ENCODE results near the gene HAUS2. TPM values are rescaled to one million over a fixed set of nuclear protein-coding genes. Genes with fewer than 3 reads are reported as not detected.

Gene HAUS2
- total and polyA plus RNA-seq, 2 experiments from 2014 or later: 9.6 to 36.8 TPM

- Histone ChIP-seq H3K4me2 (peak overlapping the region; percentile 80), H2AFZ (peak overlapping the region; percentile 99), H3K27me3 (no peaks in the 10 kb centered on the region), H3K79me2 (peaks cover 59% of the 10 kb centered on the region), H3K4me3 (peak overlapping the region; percentile 88), H3K4me1 (ENCODE audit: insufficient read depth) (peaks cover 12% of the 10 kb centered on the region), H3K36me3 (replicated peaks; ENCODE audit: insufficient read depth, low read depth) (no peaks in the 10 kb centered on the region), H4K20me1 (ENCODE audit: insufficient read depth, poor library complexity, severe bottlenecking) (no peaks in the 10 kb centered on the region), H3K9me3 (ENCODE audit: low read depth) (no peaks in the 10 kb centered on the region), H3K27ac (peak overlapping the region; percentile 94), H3K9me2 (replicated peaks; ENCODE audit: insufficient read depth) (no peaks in the 10 kb centered on the region)
- no peak for DNase-seq (ENCODE audit: low spot score)
- WGBS (ENCODE audit: low lambda C conversion rate, missing lambda C conversion rate): 2% methylated on average over 9 of the region's 9 CpGs
- TF ChIP-seq EZH2phosphoT487 (IDR thresholded peaks at IDR 0.05; ENCODE audit: low read depth, severe bottlenecking, unreplicated experiment) (no peak), CTCF (IDR thresholded peaks at IDR 0.05; ENCODE audit: poor library complexity) (no peak), EZH2 (IDR thresholded peaks at IDR 0.05; ENCODE audit: borderline replicate concordance) (no peak)
Observed at GRCh38 chr15:42547918-42548248, 755 bp upstream of the HAUS2 start.

GRCh38 chr15:42549032-42549491, 424 bp downstream of the HAUS2 start:
- WGBS (ENCODE audit: low lambda C conversion rate, missing lambda C conversion rate): under 1% methylated on average over 15 of the region's 15 CpGs
- H4K20me1 ChIP-seq (ENCODE audit: insufficient read depth, poor library complexity, severe bottlenecking): no peaks in the 10 kb centered on the region
- DNase-seq (ENCODE audit: low spot score): peak; percentile 33
- H3K9me2 ChIP-seq (replicated peaks; ENCODE audit: insufficient read depth): no peaks in the 10 kb centered on the region
- H3K9me3 ChIP-seq (ENCODE audit: low read depth): no peaks in the 10 kb centered on the region
- no peaks in the 10 kb centered on the region for H3K36me3 ChIP-seq (replicated peaks; ENCODE audit: insufficient read depth, low read depth)
- peaks cover 68% of the 10 kb centered on the region for H3K79me2 ChIP-seq
- peaks cover 12% of the 10 kb centered on the region for H3K4me1 ChIP-seq (ENCODE audit: insufficient read depth)
- peak overlapping the region; percentile 94 for H3K27ac ChIP-seq
- peak overlapping the region; percentile 88 for H3K4me3 ChIP-seq
- peak overlapping the region; percentile 99 for H2AFZ ChIP-seq
- no peaks in the 10 kb centered on the region for H3K27me3 ChIP-seq
- no peak for TF ChIP-seq CTCF (IDR thresholded peaks at IDR 0.05; ENCODE audit: poor library complexity)
- TF ChIP-seq EZH2phosphoT487 (IDR thresholded peaks at IDR 0.05; ENCODE audit: low read depth, severe bottlenecking, unreplicated experiment): no peak
- TF ChIP-seq EZH2 (IDR thresholded peaks at IDR 0.05; ENCODE audit: borderline replicate concordance): no peak
- peak overlapping the region; percentile 80 for H3K4me2 ChIP-seq

GRCh38 chr15:42549741-42550392, 1.2 kb downstream of the HAUS2 start:
- no peaks in the 10 kb centered on the region for H3K27me3 ChIP-seq
- H3K4me2 ChIP-seq: peak overlapping the region; percentile 80
- peaks cover 74% of the 10 kb centered on the region for H3K79me2 ChIP-seq
- H4K20me1 ChIP-seq (ENCODE audit: insufficient read depth, poor library complexity, severe bottlenecking): no peaks in the 10 kb centered on the region
- H3K9me2 ChIP-seq (replicated peaks; ENCODE audit: insufficient read depth): no peaks in the 10 kb centered on the region
- peak overlapping the region; percentile 99 for H2AFZ ChIP-seq
- no peaks in the 10 kb centered on the region for H3K36me3 ChIP-seq (replicated peaks; ENCODE audit: insufficient read depth, low read depth)
- H3K4me3 ChIP-seq: peak overlapping the region; percentile 88
- H3K4me1 ChIP-seq (ENCODE audit: insufficient read depth): peaks cover 12% of the 10 kb centered on the region
- no peaks in the 10 kb centered on the region for H3K9me3 ChIP-seq (ENCODE audit: low read depth)
- H3K27ac ChIP-seq: no peak overlapping the region
- WGBS (ENCODE audit: low lambda C conversion rate, missing lambda C conversion rate): 84% methylated on average over 12 of the region's 12 CpGs
- no peak for DNase-seq (ENCODE audit: low spot score)
- TF ChIP-seq CTCF (IDR thresholded peaks at IDR 0.05; ENCODE audit: poor library complexity): no peak
- TF ChIP-seq EZH2phosphoT487 (IDR thresholded peaks at IDR 0.05; ENCODE audit: low read depth, severe bottlenecking, unreplicated experiment): no peak
- no peak for TF ChIP-seq EZH2 (IDR thresholded peaks at IDR 0.05; ENCODE audit: borderline replicate concordance)

All from hepatocyte (in vitro differentiated cells).